Measurements from ENCODE around the gene KCTD4.

GRCh38 chr13:45205124-45205523, 4.3 kb upstream of the KCTD4 start:
- no peak for TF ChIP-seq EZH2 (IDR thresholded peaks at IDR 0.05; ENCODE audit: low read length, unreplicated experiment)
- no peak for TF ChIP-seq CTCF (conservative IDR thresholded peaks at IDR 0.05; ENCODE audit: low read depth, low read length)
